HEK293 (cell line): ENCODE data around the gene SFSWAP.

Source experiments
- CTCF ChIP-seq: fragments of 450-650 bp; formaldehyde crosslinking; IDR thresholded peaks from 2 replicates; pipeline ENCODE4 v1.5.1; 2016; ENCODE audit warnings: missing biosample characterization, missing genetic modification characterization
- ZNF274 ChIP-seq, 2 experiments: fragments of 200-500 bp in 1 of 2; fragments of 450-650 bp in 1 of 2; sonication (Bioruptor generic) in 1 of 2; formaldehyde crosslinking in 1 of 2; IDR thresholded peaks; 2 replicates each; pipeline versions ENCODE4 v1.5.1 to v1.6.1; 2014 to 2016; ENCODE audit warnings: borderline replicate concordance in 1 of 2, inconsistent platforms in 1 of 2, low read length in 1 of 2, missing biosample characterization in 1 of 2, missing genetic modification characterization in 1 of 2

GRCh38 chr12:131723532-131723931 lies 12.6 kb downstream of the SFSWAP start:
- TF ChIP-seq CTCF (tag by site-specific recombination) (no peak), ZNF274 (IDR thresholded peaks at IDR 0.05; ENCODE audit: low read length) (no peak), ZNF274 (tag by site-specific recombination; IDR thresholded peaks at IDR 0.05; ENCODE audit: borderline replicate concordance) (no peak)
